Measurements from ENCODE around the gene GADL1. TPM values are rescaled to one million over a fixed set of nuclear protein-coding genes. Genes with fewer than 3 reads are reported as not detected.

The GADL1 gene
- total RNA-seq, 1 donor from 2014 or later: 0.12 TPM

- Mint-ChIP-seq H3K4me1 (no peaks in the 10 kb centered on the region), H3K9me3 (no peaks in the 10 kb centered on the region), H3K4me3 (no peak overlapping the region), H3K27me3 (ENCODE audit: low read depth) (no peaks in the 10 kb centered on the region), H3K27ac (ENCODE audit: unreplicated experiment) (no peak overlapping the region), H3K36me3 (ENCODE audit: low read depth) (no peaks in the 10 kb centered on the region)
- DNase-seq (ENCODE audit: low read depth, low spot score): no peak
- no peak for TF ChIP-seq CTCF (conservative IDR thresholded peaks at IDR 0.05)
Observed at GRCh38 chr3:30804984-30805383, 89.5 kb downstream of the GADL1 start.

GRCh38 chr3:30795176-30795575 lies 99.3 kb downstream of the GADL1 start:
- Mint-ChIP-seq H3K36me3 (ENCODE audit: low read depth) (no peaks in the 10 kb centered on the region), H3K27ac (ENCODE audit: unreplicated experiment) (no peak overlapping the region), H3K4me3 (no peak overlapping the region), H3K27me3 (ENCODE audit: low read depth) (no peaks in the 10 kb centered on the region), H3K4me1 (no peaks in the 10 kb centered on the region), H3K9me3 (no peaks in the 10 kb centered on the region)
- no peak for TF ChIP-seq CTCF (conservative IDR thresholded peaks at IDR 0.05)
- no peak for DNase-seq (ENCODE audit: low read depth, low spot score)

GRCh38 chr3:30793740-30794139 lies 100.7 kb downstream of the GADL1 start:
- no peaks in the 10 kb centered on the region for H3K4me1 Mint-ChIP-seq
- no peak for TF ChIP-seq CTCF (conservative IDR thresholded peaks at IDR 0.05)
- H3K27me3 Mint-ChIP-seq (ENCODE audit: low read depth): no peaks in the 10 kb centered on the region
- DNase-seq (ENCODE audit: low read depth, low spot score): no peak
- no peak overlapping the region for H3K27ac Mint-ChIP-seq (ENCODE audit: unreplicated experiment)
- H3K4me3 Mint-ChIP-seq: no peak overlapping the region
- no peaks in the 10 kb centered on the region for H3K9me3 Mint-ChIP-seq
- H3K36me3 Mint-ChIP-seq (ENCODE audit: low read depth): no peaks in the 10 kb centered on the region

GRCh38 chr3:30790150-30790549 lies 104.3 kb downstream of the GADL1 start:
- no peak overlapping the region for H3K27ac Mint-ChIP-seq (ENCODE audit: unreplicated experiment)
- DNase-seq (ENCODE audit: low read depth, low spot score): no peak
- H3K4me1 Mint-ChIP-seq: peaks cover 5% of the 10 kb centered on the region
- no peaks in the 10 kb centered on the region for H3K9me3 Mint-ChIP-seq
- H3K36me3 Mint-ChIP-seq (ENCODE audit: low read depth): no peaks in the 10 kb centered on the region
- no peak overlapping the region for H3K4me3 Mint-ChIP-seq
- H3K27me3 Mint-ChIP-seq (ENCODE audit: low read depth): no peaks in the 10 kb centered on the region
- TF ChIP-seq CTCF (conservative IDR thresholded peaks at IDR 0.05): no peak

- Mint-ChIP-seq H3K27me3 (ENCODE audit: low read depth) (no peaks in the 10 kb centered on the region), H3K4me3 (no peak overlapping the region), H3K4me1 (peaks cover 8% of the 10 kb centered on the region), H3K36me3 (ENCODE audit: low read depth) (no peaks in the 10 kb centered on the region), H3K9me3 (peaks cover 6% of the 10 kb centered on the region), H3K27ac (ENCODE audit: unreplicated experiment) (no peak overlapping the region)
- DNase-seq (ENCODE audit: low read depth, low spot score): no peak
- TF ChIP-seq CTCF (conservative IDR thresholded peaks at IDR 0.05): no peak
Observed at GRCh38 chr3:30786365-30786764, 108.1 kb downstream of the GADL1 start.
